Esophagus muscularis mucosa (tissue), 3 donors: Measurements from ENCODE around the gene CDH4.

ENCODE experiments used
- POLR2AphosphoS5 ChIP-seq, 2 donors: sonication (generic); formaldehyde crosslinking; IDR thresholded peaks; one replicate each; pipeline ENCODE4 v1.6.1; 2017; ENCODE audit warnings: antibody characterized with exemption in 2 of 2
- TF ChIP-seq, protein P1 (sequence below), 3 experiments: fragments of 200-600 bp in 2 of 3; fragments of 450-650 bp in 1 of 3; sonication (generic) in 2 of 3; IDR thresholded peaks; one replicate each; pipeline ENCODE4 v1.5.1; 2017 to 2019; ENCODE audit warnings: antibody characterized with exemption in 3 of 3, mild to moderate bottlenecking in 2 of 3, moderate library complexity in 1 of 3

DNA sequence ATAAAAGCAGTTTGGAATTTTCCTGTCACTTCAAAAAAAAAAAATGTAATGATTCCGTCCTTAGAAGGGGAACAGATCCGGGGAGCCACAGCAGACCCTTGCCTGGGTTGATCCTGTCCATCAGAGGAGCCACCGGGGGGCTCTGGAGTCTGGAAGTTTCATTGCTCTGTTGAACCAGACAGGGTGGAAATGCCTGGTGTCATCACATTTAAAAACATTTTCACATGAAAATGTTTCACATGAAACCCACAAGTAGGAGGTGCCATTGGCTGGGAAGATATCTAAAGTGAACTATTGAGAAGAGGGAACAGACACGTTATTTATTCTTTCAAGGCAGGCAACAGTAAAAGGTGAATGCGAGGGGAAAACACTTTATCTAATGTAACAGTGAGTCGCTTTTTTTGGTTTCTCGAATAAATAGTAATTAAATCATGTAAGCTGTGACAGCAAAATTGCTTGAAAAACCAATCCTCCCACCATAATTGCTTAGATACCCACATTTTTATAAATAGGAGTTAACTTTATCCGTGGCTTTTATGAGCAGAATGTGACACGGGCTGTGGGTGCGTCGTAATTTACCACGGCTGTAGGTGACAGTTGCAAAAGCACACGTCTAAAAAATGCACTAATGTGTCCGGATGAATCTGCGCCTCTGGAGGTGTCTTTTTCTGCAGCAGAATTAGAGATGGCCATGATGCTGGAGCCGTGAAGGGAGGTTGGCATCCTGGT is 490.2 kb downstream of the CDH4 start:
- TF ChIP-seq, protein P1, sequence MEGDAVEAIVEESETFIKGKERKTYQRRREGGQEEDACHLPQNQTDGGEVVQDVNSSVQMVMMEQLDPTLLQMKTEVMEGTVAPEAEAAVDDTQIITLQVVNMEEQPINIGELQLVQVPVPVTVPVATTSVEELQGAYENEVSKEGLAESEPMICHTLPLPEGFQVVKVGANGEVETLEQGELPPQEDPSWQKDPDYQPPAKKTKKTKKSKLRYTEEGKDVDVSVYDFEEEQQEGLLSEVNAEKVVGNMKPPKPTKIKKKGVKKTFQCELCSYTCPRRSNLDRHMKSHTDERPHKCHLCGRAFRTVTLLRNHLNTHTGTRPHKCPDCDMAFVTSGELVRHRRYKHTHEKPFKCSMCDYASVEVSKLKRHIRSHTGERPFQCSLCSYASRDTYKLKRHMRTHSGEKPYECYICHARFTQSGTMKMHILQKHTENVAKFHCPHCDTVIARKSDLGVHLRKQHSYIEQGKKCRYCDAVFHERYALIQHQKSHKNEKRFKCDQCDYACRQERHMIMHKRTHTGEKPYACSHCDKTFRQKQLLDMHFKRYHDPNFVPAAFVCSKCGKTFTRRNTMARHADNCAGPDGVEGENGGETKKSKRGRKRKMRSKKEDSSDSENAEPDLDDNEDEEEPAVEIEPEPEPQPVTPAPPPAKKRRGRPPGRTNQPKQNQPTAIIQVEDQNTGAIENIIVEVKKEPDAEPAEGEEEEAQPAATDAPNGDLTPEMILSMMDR (IDR thresholded peaks at IDR 0.05) = no peak
- no peak for TF ChIP-seq POLR2AphosphoS5 (IDR thresholded peaks at IDR 0.05)
